ENCODE results near the gene HESX1. TPM values are rescaled to one million over a fixed set of nuclear protein-coding genes. Genes with fewer than 3 reads are reported as not detected.

HESX1 gene
- total RNA-seq, 2 experiments from 2014 or later = 0.42 TPM; not detected in 1

GRCh38 chr3:57164217-57164656 lies 35.5 kb downstream of the HESX1 start:
- DNase-seq = peak; percentile 10
- peaks cover 10% of the 10 kb centered on the region for H3K4me1 Mint-ChIP-seq
- POLR2A ChIA-PET = no interaction called here
- CTCF ChIA-PET = interaction anchor here (1.0 kb wide), 1 partner anchor 265 kb away, joined by 4 read pairs; no protein-coding TSS in a partner anchor
- no peaks in the 10 kb centered on the region for H3K36me3 Mint-ChIP-seq (ENCODE audit: low read depth)
- peaks cover 78% of the 10 kb centered on the region for H3K27me3 Mint-ChIP-seq
- no peaks in the 10 kb centered on the region for H3K9me3 Mint-ChIP-seq
- no peak overlapping the region for H3K27ac Mint-ChIP-seq
- peak overlapping the region; percentile 68 for H3K4me3 Mint-ChIP-seq

- Mint-ChIP-seq H3K9me3 (no peaks in the 10 kb centered on the region), H3K27ac (no peak overlapping the region), H3K36me3 (ENCODE audit: low read depth) (no peaks in the 10 kb centered on the region), H3K4me3 (no peak overlapping the region), H3K27me3 (peaks cover 76% of the 10 kb centered on the region), H3K4me1 (peaks cover 15% of the 10 kb centered on the region)
- no peak for DNase-seq
- ChIA-PET POLR2A (no interaction called here), CTCF (no interaction called here)
Observed at GRCh38 chr3:57163751-57164150, 36.0 kb downstream of the HESX1 start.

- Mint-ChIP-seq H3K36me3 (ENCODE audit: low read depth) (no peaks in the 10 kb centered on the region), H3K27me3 (peaks cover 68% of the 10 kb centered on the region), H3K9me3 (no peaks in the 10 kb centered on the region), H3K4me1 (peaks cover 20% of the 10 kb centered on the region), H3K4me3 (no peak overlapping the region), H3K27ac (no peak overlapping the region)
- ChIA-PET POLR2A (no interaction called here), CTCF (interaction anchor here (1.2 kb wide), 1 partner anchor 25 kb away, joined by 3 read pairs; no protein-coding TSS in a partner anchor)
- DNase-seq = no peak
Observed at GRCh38 chr3:57161915-57162314, 37.9 kb downstream of the HESX1 start.

GRCh38 chr3:57160765-57161538 lies 38.8 kb downstream of the HESX1 start:
- no peak overlapping the region for H3K27ac Mint-ChIP-seq
- H3K36me3 Mint-ChIP-seq (ENCODE audit: low read depth) = no peaks in the 10 kb centered on the region
- peaks cover 20% of the 10 kb centered on the region for H3K4me1 Mint-ChIP-seq
- peaks cover 66% of the 10 kb centered on the region for H3K27me3 Mint-ChIP-seq
- DNase-seq = no peak
- ChIA-PET CTCF (interaction anchor here (0.6 to 2.5 kb wide), 2 partner anchors 8 to 905 kb away, joined by 4 to 8 read pairs; no protein-coding TSS in a partner anchor), POLR2A (interaction anchor here (0.6 kb wide), 1 partner anchor 82 kb away, joined by 5 read pairs; no protein-coding TSS in a partner anchor)
- no peak overlapping the region for H3K4me3 Mint-ChIP-seq
- H3K9me3 Mint-ChIP-seq = no peaks in the 10 kb centered on the region

GRCh38 chr3:57160076-57160764 lies 39.6 kb downstream of the HESX1 start:
- H3K36me3 Mint-ChIP-seq (ENCODE audit: low read depth) = no peaks in the 10 kb centered on the region
- POLR2A ChIA-PET = interaction anchor here (0.6 kb wide), 1 partner anchor 82 kb away, joined by 5 read pairs; no protein-coding TSS in a partner anchor
- H3K4me1 Mint-ChIP-seq = peaks cover 20% of the 10 kb centered on the region
- no peaks in the 10 kb centered on the region for H3K9me3 Mint-ChIP-seq
- no peak overlapping the region for H3K27ac Mint-ChIP-seq
- H3K4me3 Mint-ChIP-seq = no peak overlapping the region
- CTCF ChIA-PET = interaction anchor here (0.6 to 2.5 kb wide), 2 partner anchors 9 to 906 kb away, joined by 4 to 8 read pairs; no protein-coding TSS in a partner anchor
- H3K27me3 Mint-ChIP-seq = peaks cover 61% of the 10 kb centered on the region
- no peak for DNase-seq

GRCh38 chr3:57158813-57159738 lies 40.7 kb downstream of the HESX1 start:
- peak; percentile 30 for DNase-seq
- no peaks in the 10 kb centered on the region for H3K9me3 Mint-ChIP-seq

GRCh38 chr3:57158325-57158724 lies 41.5 kb downstream of the HESX1 start:
- Mint-ChIP-seq H3K4me3 (no peak overlapping the region), H3K36me3 (ENCODE audit: low read depth) (no peaks in the 10 kb centered on the region), H3K27ac (no peak overlapping the region), H3K27me3 (peaks cover 60% of the 10 kb centered on the region), H3K9me3 (no peaks in the 10 kb centered on the region), H3K4me1 (peaks cover 15% of the 10 kb centered on the region)
- ChIA-PET CTCF (interaction anchor here (0.7 kb wide), 1 partner anchor 62 kb away, joined by 6 read pairs; no protein-coding TSS in a partner anchor), POLR2A (no interaction called here)
- no peak for DNase-seq

More at GRCh38 chr3:57158813-57159738, 40.7 kb downstream of the HESX1 start:
- ChIA-PET CTCF (interaction anchor here (0.7 to 2.5 kb wide), 3 partner anchors 10 to 63 kb away, joined by 3 to 8 read pairs (median 6); no protein-coding TSS in a partner anchor), POLR2A (no interaction called here)
- peak overlapping the region; percentile 42 for H3K27ac Mint-ChIP-seq
- no peaks in the 10 kb centered on the region for H3K36me3 Mint-ChIP-seq (ENCODE audit: low read depth)
- H3K27me3 Mint-ChIP-seq = peaks cover 65% of the 10 kb centered on the region
- H3K4me3 Mint-ChIP-seq = no peak overlapping the region
- peaks cover 16% of the 10 kb centered on the region for H3K4me1 Mint-ChIP-seq

- Mint-ChIP-seq H3K27me3 (peaks cover 53% of the 10 kb centered on the region), H3K9me3 (no peaks in the 10 kb centered on the region), H3K36me3 (ENCODE audit: low read depth) (no peaks in the 10 kb centered on the region), H3K4me3 (no peak overlapping the region), H3K27ac (no peak overlapping the region), H3K4me1 (peaks cover 15% of the 10 kb centered on the region)
- POLR2A ChIA-PET = no interaction called here
- no peak for DNase-seq
- CTCF ChIA-PET = interaction anchor here (1.3 kb wide), 1 partner anchor 9 kb away, joined by 4 read pairs; no protein-coding TSS in a partner anchor
Observed at GRCh38 chr3:57157545-57157944, 42.2 kb downstream of the HESX1 start.

- POLR2A ChIA-PET = no interaction called here
- Mint-ChIP-seq H3K9me3 (no peaks in the 10 kb centered on the region), H3K27me3 (peaks cover 46% of the 10 kb centered on the region), H3K4me1 (peaks cover 15% of the 10 kb centered on the region), H3K4me3 (no peak overlapping the region), H3K36me3 (ENCODE audit: low read depth) (no peaks in the 10 kb centered on the region), H3K27ac (no peak overlapping the region)
- DNase-seq = no peak
- CTCF ChIA-PET = interaction anchor here (0.6 kb wide), 1 partner anchor 589 kb away, joined by 3 read pairs; no protein-coding TSS in a partner anchor
Observed at GRCh38 chr3:57155310-57155643, 44.5 kb downstream of the HESX1 start.

GRCh38 chr3:57154470-57155309 lies 45.1 kb downstream of the HESX1 start:
- peaks cover 45% of the 10 kb centered on the region for H3K27me3 Mint-ChIP-seq

GRCh38 chr3:57152151-57153143 lies 47.3 kb downstream of the HESX1 start:
- H3K4me1 Mint-ChIP-seq = no peaks in the 10 kb centered on the region
- no peaks in the 10 kb centered on the region for H3K36me3 Mint-ChIP-seq (ENCODE audit: low read depth)
- no peaks in the 10 kb centered on the region for H3K9me3 Mint-ChIP-seq
- CTCF ChIA-PET = no interaction called here
- no peak overlapping the region for H3K4me3 Mint-ChIP-seq
- H3K27ac Mint-ChIP-seq = no peak overlapping the region
- no peak for DNase-seq
- H3K27me3 Mint-ChIP-seq = peaks cover 44% of the 10 kb centered on the region
- POLR2A ChIA-PET = no interaction called here

More at GRCh38 chr3:57154470-57155309, 45.1 kb downstream of the HESX1 start:
- H3K9me3 Mint-ChIP-seq = no peaks in the 10 kb centered on the region
- H3K4me1 Mint-ChIP-seq = peaks cover 15% of the 10 kb centered on the region
- no peak overlapping the region for H3K4me3 Mint-ChIP-seq
- POLR2A ChIA-PET = no interaction called here
- H3K36me3 Mint-ChIP-seq (ENCODE audit: low read depth) = no peaks in the 10 kb centered on the region
- CTCF ChIA-PET = interaction anchor here (0.6 to 1.0 kb wide), 3 partner anchors 16 to 590 kb away, joined by 3 to 4 read pairs (median 3); no protein-coding TSS in a partner anchor
- no peak for DNase-seq
- H3K27ac Mint-ChIP-seq = no peak overlapping the region

Measured in activated CD4-positive, alpha-beta T cell treated with anti-CD3 and anti-CD28 coated beads, Interleukin-2, amount 10 ng/mL, durations not matched to agents 7 days and 5 days (primary cell).